ENCODE results near the gene SULT1A3.

GRCh38 chr16:30179195-30179594, 19.9 kb upstream of the SULT1A3 start:
- no peak for TF ChIP-seq EZH2 (IDR thresholded peaks at IDR 0.05; ENCODE audit: borderline replicate concordance, low read length)
- TF ChIP-seq, protein P1, sequence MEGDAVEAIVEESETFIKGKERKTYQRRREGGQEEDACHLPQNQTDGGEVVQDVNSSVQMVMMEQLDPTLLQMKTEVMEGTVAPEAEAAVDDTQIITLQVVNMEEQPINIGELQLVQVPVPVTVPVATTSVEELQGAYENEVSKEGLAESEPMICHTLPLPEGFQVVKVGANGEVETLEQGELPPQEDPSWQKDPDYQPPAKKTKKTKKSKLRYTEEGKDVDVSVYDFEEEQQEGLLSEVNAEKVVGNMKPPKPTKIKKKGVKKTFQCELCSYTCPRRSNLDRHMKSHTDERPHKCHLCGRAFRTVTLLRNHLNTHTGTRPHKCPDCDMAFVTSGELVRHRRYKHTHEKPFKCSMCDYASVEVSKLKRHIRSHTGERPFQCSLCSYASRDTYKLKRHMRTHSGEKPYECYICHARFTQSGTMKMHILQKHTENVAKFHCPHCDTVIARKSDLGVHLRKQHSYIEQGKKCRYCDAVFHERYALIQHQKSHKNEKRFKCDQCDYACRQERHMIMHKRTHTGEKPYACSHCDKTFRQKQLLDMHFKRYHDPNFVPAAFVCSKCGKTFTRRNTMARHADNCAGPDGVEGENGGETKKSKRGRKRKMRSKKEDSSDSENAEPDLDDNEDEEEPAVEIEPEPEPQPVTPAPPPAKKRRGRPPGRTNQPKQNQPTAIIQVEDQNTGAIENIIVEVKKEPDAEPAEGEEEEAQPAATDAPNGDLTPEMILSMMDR (conservative IDR thresholded peaks at IDR 0.05 in 1 of 2, IDR thresholded peaks at IDR 0.05 in 1 of 2; ENCODE audit: extremely low read depth in 1 of 2, insufficient read depth in 1 of 2, low read depth in 1 of 2, low read length in 2 of 2), result no peak
